ENCODE results near the gene ST7L. TPM values are rescaled to one million over a fixed set of nuclear protein-coding genes. Genes with fewer than 3 reads are reported as not detected.

The ST7L gene
- total and polyA plus RNA-seq, 10 of the 15 experiments (the other 5 are each of a cell fraction or from before 2014, with no cell fraction given): 3.6 to 13.7 (median 8.9) TPM

DNA sequence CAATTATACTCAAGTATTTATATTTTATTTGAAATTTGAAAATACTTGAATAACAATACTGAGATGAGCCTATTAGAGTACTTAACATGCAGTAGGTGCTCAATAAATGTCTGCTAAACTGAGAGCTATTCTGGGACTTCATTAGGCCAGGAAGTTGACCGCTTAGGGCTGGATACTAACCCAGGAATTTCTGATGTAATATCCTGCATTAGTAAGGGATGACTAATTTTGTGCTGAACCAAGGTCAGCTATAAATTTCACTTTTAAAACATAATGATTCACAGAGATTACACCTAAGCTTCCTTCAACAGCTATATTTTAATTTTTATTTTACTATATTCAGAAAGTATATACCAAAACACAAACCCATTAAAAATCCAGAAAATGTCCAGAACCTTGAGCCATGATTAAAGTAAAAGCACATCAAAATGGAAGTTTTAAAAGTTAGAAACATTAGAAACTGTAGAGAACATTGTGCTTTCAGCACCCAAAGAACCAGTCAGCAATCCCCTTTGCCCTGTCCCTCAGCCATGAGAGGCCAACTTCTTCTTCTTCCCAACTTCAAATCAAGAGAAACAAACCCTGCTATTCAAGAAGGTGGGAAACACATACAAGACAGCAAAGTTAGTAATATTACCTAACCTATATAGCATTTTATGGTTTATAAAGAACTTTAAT is 74.8 kb downstream of the ST7L start:
- Histone ChIP-seq H3K79me2 (ENCODE audit: control insufficient read depth, insufficient read depth, low read length) (no peaks in the 10 kb centered on the region), H3K4me3 (no peak overlapping the region), H3K27me3 (replicated peaks in 1 of 2; ENCODE audit: control insufficient read depth in 2 of 2, insufficient read depth in 2 of 2, low read length in 1 of 2) (no peaks in the 10 kb centered on the region), H3K4me2 (ENCODE audit: control insufficient read depth, insufficient read depth) (no peak overlapping the region), H3K27ac (ENCODE audit: control insufficient read depth, insufficient read depth) (no peak overlapping the region), H3K4me1 (ENCODE audit: control insufficient read depth, insufficient read depth, low read length) (no peaks in the 10 kb centered on the region), H2AFZ (ENCODE audit: control insufficient read depth, low read depth, low read length) (no peak overlapping the region), H3K36me3 (ENCODE audit: control insufficient read depth in 2 of 2, insufficient read depth in 2 of 2, low read length in 1 of 2) (no peaks in the 10 kb centered on the region), H4K20me1 (ENCODE audit: control insufficient read depth, insufficient read depth) (no peaks in the 10 kb centered on the region), H3K9me3 (replicated peaks; ENCODE audit: control insufficient read depth, insufficient read depth, low read length) (no peaks in the 10 kb centered on the region), H3K9ac (ENCODE audit: control insufficient read depth, insufficient read depth, low read length) (no peak overlapping the region)
- in situ Hi-C loops (cut with MboI): no loop called here
- POLR2A ChIA-PET: no interaction called here
- BruUV-seq (replicated peaks): no TSS peak
- SMC1A ChIA-PET (ENCODE audit: uncharacterized antibody, unreplicated experiment): interaction anchor here (1.0 to 4.0 kb wide), 4 partner anchors 14 to 153 kb away, joined by 3 to 16 read pairs (median 4); no protein-coding TSS in a partner anchor
- intact Hi-C loops (cut with micrococcal nuclease; ENCODE audit: unreplicated experiment): no loop called here
- 88% methylated on average over 1 of the region's 1 CpG for WGBS (ENCODE audit: insufficient coverage, insufficient replicate concordance, low lambda C conversion rate, missing lambda C conversion rate)
- RAD21 ChIA-PET (ENCODE audit: unreplicated experiment): interaction anchor here (1.0 kb wide), 1 partner anchor 22 kb away, joined by 3 read pairs; no protein-coding TSS in a partner anchor
- CTCF ChIA-PET: interaction anchor here (0.5 to 1.7 kb wide), 5 partner anchors 26 to 751 kb away, joined by 3 to 5 read pairs (median 3); no protein-coding TSS in a partner anchor
- TF ChIP-seq, protein P1, sequence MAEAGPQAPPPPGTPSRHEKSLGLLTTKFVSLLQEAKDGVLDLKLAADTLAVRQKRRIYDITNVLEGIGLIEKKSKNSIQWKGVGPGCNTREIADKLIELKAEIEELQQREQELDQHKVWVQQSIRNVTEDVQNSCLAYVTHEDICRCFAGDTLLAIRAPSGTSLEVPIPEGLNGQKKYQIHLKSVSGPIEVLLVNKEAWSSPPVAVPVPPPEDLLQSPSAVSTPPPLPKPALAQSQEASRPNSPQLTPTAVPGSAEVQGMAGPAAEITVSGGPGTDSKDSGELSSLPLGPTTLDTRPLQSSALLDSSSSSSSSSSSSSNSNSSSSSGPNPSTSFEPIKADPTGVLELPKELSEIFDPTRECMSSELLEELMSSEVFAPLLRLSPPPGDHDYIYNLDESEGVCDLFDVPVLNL (IDR thresholded peaks at IDR 0.05; ENCODE audit: low read depth, low read length): no peak
- TF ChIP-seq POLR2A (IDR thresholded peaks at IDR 0.05; ENCODE audit: low read depth, low read length) (no peak), MXI1 (IDR thresholded peaks at IDR 0.05; ENCODE audit: low read depth, low read length) (no peak), GABPA (IDR thresholded peaks at IDR 0.05; ENCODE audit: low read depth) (no peak), ZNF207 (IDR thresholded peaks at IDR 0.05; ENCODE audit: borderline replicate concordance) (no peak), HCFC1 (IDR thresholded peaks at IDR 0.05; ENCODE audit: low read length) (no peak), NFIC (IDR thresholded peaks at IDR 0.05; ENCODE audit: low read depth, low read length) (no peak)
- TF ChIP-seq, protein P2, sequence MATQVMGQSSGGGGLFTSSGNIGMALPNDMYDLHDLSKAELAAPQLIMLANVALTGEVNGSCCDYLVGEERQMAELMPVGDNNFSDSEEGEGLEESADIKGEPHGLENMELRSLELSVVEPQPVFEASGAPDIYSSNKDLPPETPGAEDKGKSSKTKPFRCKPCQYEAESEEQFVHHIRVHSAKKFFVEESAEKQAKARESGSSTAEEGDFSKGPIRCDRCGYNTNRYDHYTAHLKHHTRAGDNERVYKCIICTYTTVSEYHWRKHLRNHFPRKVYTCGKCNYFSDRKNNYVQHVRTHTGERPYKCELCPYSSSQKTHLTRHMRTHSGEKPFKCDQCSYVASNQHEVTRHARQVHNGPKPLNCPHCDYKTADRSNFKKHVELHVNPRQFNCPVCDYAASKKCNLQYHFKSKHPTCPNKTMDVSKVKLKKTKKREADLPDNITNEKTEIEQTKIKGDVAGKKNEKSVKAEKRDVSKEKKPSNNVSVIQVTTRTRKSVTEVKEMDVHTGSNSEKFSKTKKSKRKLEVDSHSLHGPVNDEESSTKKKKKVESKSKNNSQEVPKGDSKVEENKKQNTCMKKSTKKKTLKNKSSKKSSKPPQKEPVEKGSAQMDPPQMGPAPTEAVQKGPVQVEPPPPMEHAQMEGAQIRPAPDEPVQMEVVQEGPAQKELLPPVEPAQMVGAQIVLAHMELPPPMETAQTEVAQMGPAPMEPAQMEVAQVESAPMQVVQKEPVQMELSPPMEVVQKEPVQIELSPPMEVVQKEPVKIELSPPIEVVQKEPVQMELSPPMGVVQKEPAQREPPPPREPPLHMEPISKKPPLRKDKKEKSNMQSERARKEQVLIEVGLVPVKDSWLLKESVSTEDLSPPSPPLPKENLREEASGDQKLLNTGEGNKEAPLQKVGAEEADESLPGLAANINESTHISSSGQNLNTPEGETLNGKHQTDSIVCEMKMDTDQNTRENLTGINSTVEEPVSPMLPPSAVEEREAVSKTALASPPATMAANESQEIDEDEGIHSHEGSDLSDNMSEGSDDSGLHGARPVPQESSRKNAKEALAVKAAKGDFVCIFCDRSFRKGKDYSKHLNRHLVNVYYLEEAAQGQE (IDR thresholded peaks at IDR 0.05; ENCODE audit: low read depth, low read length): no peak
- TF ChIP-seq, protein P3, sequence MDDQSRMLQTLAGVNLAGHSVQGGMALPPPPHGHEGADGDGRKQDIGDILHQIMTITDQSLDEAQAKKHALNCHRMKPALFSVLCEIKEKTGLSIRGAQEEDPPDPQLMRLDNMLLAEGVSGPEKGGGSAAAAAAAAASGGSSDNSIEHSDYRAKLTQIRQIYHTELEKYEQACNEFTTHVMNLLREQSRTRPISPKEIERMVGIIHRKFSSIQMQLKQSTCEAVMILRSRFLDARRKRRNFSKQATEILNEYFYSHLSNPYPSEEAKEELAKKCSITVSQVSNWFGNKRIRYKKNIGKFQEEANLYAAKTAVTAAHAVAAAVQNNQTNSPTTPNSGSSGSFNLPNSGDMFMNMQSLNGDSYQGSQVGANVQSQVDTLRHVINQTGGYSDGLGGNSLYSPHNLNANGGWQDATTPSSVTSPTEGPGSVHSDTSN (IDR thresholded peaks at IDR 0.05; ENCODE audit: insufficient replicate concordance, low read depth, low read length): no peak
- no peak; the same call in 2 of the 3 replicates for ATAC-seq
- no peak for FAIRE-seq
- DNase-seq (ENCODE audit: low read depth, low spot score): no peak

All from GM12878 (cell line).